Gastroesophageal sphincter (tissue), 4 donors: ENCODE measurements around the gene NCOA6. TPM values are rescaled to one million over a fixed set of nuclear protein-coding genes. Genes with fewer than 3 reads are reported as not detected.
A peak's percentile ranks its signal among the peaks of the same experiment; 100 is the strongest.

ENCODE experiments used
- ATAC-seq: fragments of 150-250 bp; one replicate; pipeline ENCODE4 v1.9.1; 2016; ENCODE audit warnings: mild to moderate bottlenecking, moderate library complexity
- H3K27ac ChIP-seq, 4 donors: fragments of 200-600 bp; sonication (generic) in 3 of 4; 1 replicate in 3 of 4; 2 replicates in 1 of 4; pipeline ENCODE4 v1.5.1; 2016 to 2019
- H3K27me3 ChIP-seq: fragments of 200-600 bp; sonication (generic); one replicate; pipeline ENCODE4 v1.5.1; 2019
- H3K36me3 ChIP-seq, 2 donors: fragments of 200-600 bp; sonication (generic); one replicate each; pipeline ENCODE4 v1.5.1; 2019; ENCODE audit warnings: control low read depth in 1 of 2
- H3K4me1 ChIP-seq, 3 donors: fragments of 200-600 bp; sonication (generic); 1 replicate in 2 of 3; 2 replicates in 1 of 3; pipeline ENCODE4 v1.5.1; 2016 to 2019; ENCODE audit warnings: control low read depth in 2 of 3
- H3K4me3 ChIP-seq, 2 donors: fragments of 200-600 bp; sonication (generic); one replicate each; pipeline ENCODE4 v1.5.1; 2019; ENCODE audit warnings: mild to moderate bottlenecking in 1 of 2, moderate library complexity in 1 of 2
- H3K9me3 ChIP-seq, 3 donors: fragments of 200-600 bp; sonication (generic); one replicate each; pipeline ENCODE4 v1.5.1; 2017 to 2019; ENCODE audit warnings: control low read depth in 2 of 3
- EP300 ChIP-seq: sonication (generic); formaldehyde crosslinking; IDR thresholded peaks from one replicate; pipeline ENCODE4 v1.6.1; 2017; ENCODE audit warnings: antibody characterized with exemption, mild to moderate bottlenecking
- POLR2A ChIP-seq, 2 donors: fragments of 450-650 bp; IDR thresholded peaks; one replicate each; pipeline ENCODE4 v1.6.1; 2017; ENCODE audit warnings: antibody characterized with exemption in 2 of 2, mild to moderate bottlenecking in 2 of 2, moderate library complexity in 1 of 2
- POLR2AphosphoS5 ChIP-seq: sonication (generic); formaldehyde crosslinking; IDR thresholded peaks from one replicate; pipeline ENCODE4 v1.6.1; 2017; ENCODE audit warnings: antibody characterized with exemption
- WGBS, 2 donors: methylation state at CpG; one replicate each; pipeline ENCODE4 v1.1.5; 2018; ENCODE audit warnings: low coverage in 1 of 2; 5-methylcytosine and 5-hydroxymethylcytosine counted together
- total RNA-seq, 4 donors: library from RNA; depleted of rRNA; stranded (reverse); fragments of >200 nt; gene quantifications; one replicate each; pipeline ENCODE4 v1.1.0, GENCODE V29; 2016
- TF ChIP-seq, protein P1 (sequence below), 4 experiments: fragments of 200-600 bp in 2 of 4; fragments of 450-650 bp in 2 of 4; sonication (generic) in 1 of 4; IDR thresholded peaks; one replicate each; pipeline ENCODE4 v1.5.1; 2017 to 2019; ENCODE audit warnings: antibody characterized with exemption in 4 of 4, mild to moderate bottlenecking in 2 of 4, moderate library complexity in 2 of 4

Gene NCOA6
- total RNA-seq, 4 donors from 2014 or later, result 15.2 to 37.0 (median 25.8) TPM

DNA sequence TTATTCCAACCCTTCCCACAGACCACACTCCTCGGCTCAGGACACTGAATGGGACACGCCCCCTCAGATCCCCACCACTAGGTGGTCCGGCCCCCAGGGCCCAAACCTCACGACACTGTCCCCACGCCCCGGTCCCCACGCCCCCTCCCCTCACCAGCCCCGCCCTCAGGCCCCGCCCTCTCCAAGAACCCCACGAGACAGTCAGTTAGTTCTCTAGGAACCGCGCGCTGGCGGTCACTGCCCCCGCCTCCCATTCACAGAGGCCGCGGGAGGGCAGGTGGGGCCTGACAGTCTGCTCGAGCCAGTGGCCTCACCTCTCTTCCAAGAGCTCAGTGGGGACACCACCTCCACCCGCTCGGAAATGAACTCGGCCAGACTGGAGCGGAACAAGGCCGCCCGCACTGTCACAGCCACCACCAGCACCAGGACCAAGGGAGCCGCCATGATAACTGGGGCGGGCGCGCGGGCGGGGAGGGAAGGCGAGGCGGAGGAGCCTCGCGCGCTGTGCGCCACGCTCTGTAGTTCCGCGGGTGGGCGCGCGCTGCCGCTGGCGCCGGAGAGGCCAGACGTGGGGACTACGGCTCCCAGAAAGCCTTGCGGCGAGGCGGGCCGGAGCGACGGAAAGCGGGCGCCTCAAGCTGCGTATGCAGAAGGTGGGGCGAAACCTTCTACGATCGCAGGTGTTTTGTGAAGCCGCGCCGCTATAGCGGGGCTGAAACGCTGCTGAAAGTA lies 148.6 kb downstream of the NCOA6 start, which contains the start of gene PIGU:
PIGU (minus strand) TSS at position 451 of the 732 bp plus-strand sequence; CDS start at position 444, 7 bp downstream.
- H3K9me3 ChIP-seq, result no peaks in the 10 kb centered on the region
- ATAC-seq, result peak; percentile 100
- H3K4me3 ChIP-seq, result peak within 1 kb of the TSS; percentile 88
- H3K36me3 ChIP-seq, result no peaks in the 10 kb centered on the region
- no peaks in the 10 kb centered on the region for H3K27me3 ChIP-seq
- 0 to 1% methylated on average over 8 to 12 of the region's 64 CpGs for WGBS, 2 donors
- H3K4me1 ChIP-seq, result peaks cover 0 to 24% (median 5%) of the 10 kb centered on the region in 3 donors
- TF ChIP-seq, protein P1, sequence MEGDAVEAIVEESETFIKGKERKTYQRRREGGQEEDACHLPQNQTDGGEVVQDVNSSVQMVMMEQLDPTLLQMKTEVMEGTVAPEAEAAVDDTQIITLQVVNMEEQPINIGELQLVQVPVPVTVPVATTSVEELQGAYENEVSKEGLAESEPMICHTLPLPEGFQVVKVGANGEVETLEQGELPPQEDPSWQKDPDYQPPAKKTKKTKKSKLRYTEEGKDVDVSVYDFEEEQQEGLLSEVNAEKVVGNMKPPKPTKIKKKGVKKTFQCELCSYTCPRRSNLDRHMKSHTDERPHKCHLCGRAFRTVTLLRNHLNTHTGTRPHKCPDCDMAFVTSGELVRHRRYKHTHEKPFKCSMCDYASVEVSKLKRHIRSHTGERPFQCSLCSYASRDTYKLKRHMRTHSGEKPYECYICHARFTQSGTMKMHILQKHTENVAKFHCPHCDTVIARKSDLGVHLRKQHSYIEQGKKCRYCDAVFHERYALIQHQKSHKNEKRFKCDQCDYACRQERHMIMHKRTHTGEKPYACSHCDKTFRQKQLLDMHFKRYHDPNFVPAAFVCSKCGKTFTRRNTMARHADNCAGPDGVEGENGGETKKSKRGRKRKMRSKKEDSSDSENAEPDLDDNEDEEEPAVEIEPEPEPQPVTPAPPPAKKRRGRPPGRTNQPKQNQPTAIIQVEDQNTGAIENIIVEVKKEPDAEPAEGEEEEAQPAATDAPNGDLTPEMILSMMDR (IDR thresholded peaks at IDR 0.05), result peak in 3 of 4 experiments; percentile 50 to 62 (median 51)
- TF ChIP-seq EP300 (no peak), POLR2A (IDR thresholded peaks at IDR 0.05) (peak; percentile 14 to 33), POLR2AphosphoS5 (peak; percentile 71)
- H3K27ac ChIP-seq, result peak within 1 kb of the TSS; percentile 50 to 88 (median 83)

GRCh38 chr20:34675993-34676641 lies 149.3 kb downstream of the NCOA6 start:
- TF ChIP-seq EP300 (no peak), POLR2A (IDR thresholded peaks at IDR 0.05) (no peak), POLR2AphosphoS5 (no peak)
- TF ChIP-seq, protein P1 (IDR thresholded peaks at IDR 0.05), result no peak
- H3K36me3 ChIP-seq, result no peaks in the 10 kb centered on the region
- H3K9me3 ChIP-seq, result no peaks in the 10 kb centered on the region
- H3K4me3 ChIP-seq, result peak overlapping the region; percentile 88
- 0 to 1% methylated on average over 7 to 13 of the region's 14 CpGs for WGBS, 2 donors
- H3K27me3 ChIP-seq, result no peaks in the 10 kb centered on the region
- peak overlapping the region; percentile 35 to 88 (median 83) for H3K27ac ChIP-seq
- ATAC-seq, result no peak
- H3K4me1 ChIP-seq, result peaks cover 0 to 24% (median 5%) of the 10 kb centered on the region in 3 donors

DNA sequence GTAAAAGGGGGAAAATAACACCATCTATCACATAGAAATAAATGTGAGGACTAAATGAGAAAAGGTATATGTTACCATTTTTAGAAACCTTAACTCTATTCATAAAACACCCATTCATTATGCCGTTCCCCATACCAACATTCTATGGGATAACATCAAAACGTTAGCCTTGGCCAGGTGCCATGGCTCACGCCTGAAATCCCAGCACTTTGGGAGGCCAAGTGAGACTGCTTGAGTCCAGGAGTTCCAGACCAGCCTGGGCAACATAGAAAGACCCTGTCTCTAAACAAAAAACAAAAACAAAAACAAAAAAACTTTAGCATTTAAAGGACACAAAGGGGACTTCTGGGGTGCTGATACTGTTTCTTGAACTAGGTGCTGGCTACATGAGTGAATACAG lies 149.9 kb downstream of the NCOA6 start:
- Histone ChIP-seq H3K4me3 (no peak overlapping the region), H3K36me3 (no peaks in the 10 kb centered on the region), H3K27me3 (no peaks in the 10 kb centered on the region), H3K9me3 (no peaks in the 10 kb centered on the region), H3K4me1 (peaks cover 0 to 24% (median 5%) of the 10 kb centered on the region in 3 donors), H3K27ac (peak overlapping the region in 2 of 4 donors; percentile 81 to 85)
- 0 to 24% methylated on average over 3 of the region's 3 CpGs for WGBS, 2 donors
- ATAC-seq, result no peak
- TF ChIP-seq, protein P1 (IDR thresholded peaks at IDR 0.05), result no peak
- no peak for TF ChIP-seq POLR2A (IDR thresholded peaks at IDR 0.05)
- no peak for TF ChIP-seq EP300
- no peak for TF ChIP-seq POLR2AphosphoS5

DNA sequence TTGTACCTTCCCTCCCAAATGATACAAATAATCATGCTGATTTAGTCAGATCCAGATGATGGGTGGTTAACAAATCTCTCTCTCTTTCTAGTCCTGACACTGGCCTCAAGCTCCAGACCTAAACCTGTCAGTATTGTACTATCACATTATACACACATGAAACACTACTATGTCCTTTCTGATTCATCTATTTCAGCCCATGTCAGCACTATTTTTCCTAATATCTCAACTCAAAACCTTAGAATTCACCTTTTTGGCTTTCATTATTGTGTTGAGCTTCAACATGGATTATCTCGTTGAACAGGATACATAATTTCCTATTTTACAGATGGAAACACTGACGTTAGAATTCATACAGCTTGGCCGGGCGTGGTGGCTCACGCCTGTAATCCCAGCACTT lies 152.0 kb downstream of the NCOA6 start:
- no peak for ATAC-seq
- no peaks in the 10 kb centered on the region for H3K9me3 ChIP-seq
- no peak overlapping the region for H3K4me3 ChIP-seq
- WGBS, 2 donors, result 86% methylated on average over 1 to 3 of the region's 5 CpGs
- H3K4me1 ChIP-seq, result peaks cover 0 to 24% (median 5%) of the 10 kb centered on the region in 3 donors
- no peak overlapping the region for H3K27ac ChIP-seq
- TF ChIP-seq POLR2A (IDR thresholded peaks at IDR 0.05) (no peak), EP300 (no peak), POLR2AphosphoS5 (no peak)
- TF ChIP-seq, protein P1 (IDR thresholded peaks at IDR 0.05), result no peak
- H3K36me3 ChIP-seq, result no peaks in the 10 kb centered on the region
- H3K27me3 ChIP-seq, result no peaks in the 10 kb centered on the region
